Smooth muscle cell of the brain vasculature (primary cell): ENCODE measurements around the gene RTL10.

Experiments
- DNase-seq: peaks from one replicate; pipeline ENCODE4 v3.0.0-alpha.2; 2012; ENCODE audit warnings: low read depth, low spot score

Gene RTL10

DNA sequence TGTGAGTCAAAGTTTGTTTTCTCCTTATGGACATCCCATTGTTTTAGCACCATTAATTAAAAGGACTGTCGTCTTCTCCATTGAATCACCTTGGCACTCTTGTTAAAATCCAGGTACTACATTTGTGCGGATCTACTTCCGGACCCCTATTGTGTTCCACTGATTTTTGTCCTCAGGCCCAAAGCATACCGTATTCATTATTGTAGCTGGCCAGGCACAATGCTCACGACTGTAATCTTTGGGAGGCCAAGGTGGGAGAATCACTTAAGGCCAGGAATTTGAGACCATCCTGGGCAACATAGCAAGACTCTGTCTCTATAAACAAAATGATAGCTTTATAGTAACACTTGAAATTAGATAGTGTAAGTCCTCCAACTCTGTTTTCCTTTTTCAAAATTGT is 8.9 kb upstream of the RTL10 start:
- no peak for DNase-seq

DNA sequence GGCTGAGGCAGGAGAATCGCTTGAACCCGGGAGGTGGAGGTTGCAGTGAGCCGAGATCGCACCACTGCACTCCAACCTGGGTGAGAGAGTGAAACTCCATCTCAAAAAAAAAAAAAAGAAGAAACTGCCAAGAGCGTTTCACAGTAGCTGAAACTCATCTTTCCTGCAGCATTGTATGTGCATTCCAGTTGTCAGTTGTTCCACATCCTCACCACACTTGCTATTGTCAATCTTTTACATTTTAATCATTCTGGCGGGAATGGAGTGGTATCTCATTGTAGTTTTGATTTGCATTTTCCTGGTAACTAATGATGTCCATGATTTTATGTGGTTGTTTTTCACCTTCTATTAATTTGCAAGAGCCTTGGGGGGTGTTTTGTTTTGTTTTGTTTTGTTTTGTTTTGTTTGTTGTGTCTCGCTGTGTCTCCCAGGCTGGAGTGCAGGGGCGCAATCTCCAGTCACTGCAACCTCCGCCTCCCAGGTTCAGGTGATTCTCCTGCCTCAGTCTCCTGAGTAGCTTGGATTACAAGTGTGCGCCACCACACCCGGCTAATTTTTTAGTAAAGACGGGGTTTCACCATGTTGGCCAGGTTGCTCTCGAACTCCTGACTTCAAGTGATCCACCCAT is 8.1 kb upstream of the RTL10 start:
- no peak for DNase-seq

DNA sequence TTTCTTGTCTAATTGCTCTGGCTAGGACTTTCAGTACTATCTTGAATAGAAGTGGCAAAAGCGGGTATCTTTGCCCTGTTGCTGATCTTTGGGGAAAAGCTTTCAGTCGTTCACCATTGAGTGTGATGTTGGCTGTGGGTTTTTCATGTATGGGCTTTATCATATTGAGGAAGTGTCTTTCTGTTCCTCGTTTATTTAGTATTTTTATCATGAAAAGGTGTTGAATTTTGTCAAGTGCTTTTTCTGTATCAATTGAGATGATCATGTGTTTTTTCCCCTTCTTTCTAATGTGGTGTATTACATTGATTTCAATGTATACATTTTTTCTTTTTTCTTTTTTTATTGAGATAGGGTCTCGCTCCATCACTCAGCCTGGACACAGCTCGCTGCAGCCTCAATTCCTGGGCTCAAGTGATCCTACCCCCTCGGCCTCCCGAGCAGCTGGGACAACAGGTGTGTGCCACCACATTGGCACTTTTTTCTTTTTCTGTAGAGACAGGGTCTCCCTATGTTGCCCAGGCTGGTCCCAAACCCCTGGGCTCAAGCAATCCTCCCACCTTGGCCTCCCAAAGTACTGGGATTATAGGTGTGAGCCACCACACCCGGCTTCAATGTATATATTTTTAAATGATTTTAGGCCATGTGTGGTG is 5.3 kb upstream of the RTL10 start:
- no peak for DNase-seq

DNA sequence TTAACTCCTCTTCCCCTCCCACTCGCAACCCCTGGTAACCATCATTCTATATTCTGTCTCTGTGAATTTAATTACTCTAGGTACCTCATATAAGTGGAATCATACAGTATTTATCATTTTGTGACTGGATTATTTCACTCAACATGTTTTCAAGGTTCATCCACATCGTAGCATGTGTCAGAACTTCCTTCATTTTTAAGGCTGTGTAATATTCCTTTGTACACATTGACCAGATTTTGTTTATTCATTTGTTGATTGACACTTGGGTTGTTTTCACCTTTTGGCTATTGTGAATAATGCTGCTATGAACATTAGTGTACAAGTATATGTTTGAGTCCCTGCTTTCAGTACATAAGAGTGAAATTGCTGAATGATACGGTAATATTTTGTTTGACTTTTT is 2.7 kb upstream of the RTL10 start:
- DNase-seq = no peak

DNA sequence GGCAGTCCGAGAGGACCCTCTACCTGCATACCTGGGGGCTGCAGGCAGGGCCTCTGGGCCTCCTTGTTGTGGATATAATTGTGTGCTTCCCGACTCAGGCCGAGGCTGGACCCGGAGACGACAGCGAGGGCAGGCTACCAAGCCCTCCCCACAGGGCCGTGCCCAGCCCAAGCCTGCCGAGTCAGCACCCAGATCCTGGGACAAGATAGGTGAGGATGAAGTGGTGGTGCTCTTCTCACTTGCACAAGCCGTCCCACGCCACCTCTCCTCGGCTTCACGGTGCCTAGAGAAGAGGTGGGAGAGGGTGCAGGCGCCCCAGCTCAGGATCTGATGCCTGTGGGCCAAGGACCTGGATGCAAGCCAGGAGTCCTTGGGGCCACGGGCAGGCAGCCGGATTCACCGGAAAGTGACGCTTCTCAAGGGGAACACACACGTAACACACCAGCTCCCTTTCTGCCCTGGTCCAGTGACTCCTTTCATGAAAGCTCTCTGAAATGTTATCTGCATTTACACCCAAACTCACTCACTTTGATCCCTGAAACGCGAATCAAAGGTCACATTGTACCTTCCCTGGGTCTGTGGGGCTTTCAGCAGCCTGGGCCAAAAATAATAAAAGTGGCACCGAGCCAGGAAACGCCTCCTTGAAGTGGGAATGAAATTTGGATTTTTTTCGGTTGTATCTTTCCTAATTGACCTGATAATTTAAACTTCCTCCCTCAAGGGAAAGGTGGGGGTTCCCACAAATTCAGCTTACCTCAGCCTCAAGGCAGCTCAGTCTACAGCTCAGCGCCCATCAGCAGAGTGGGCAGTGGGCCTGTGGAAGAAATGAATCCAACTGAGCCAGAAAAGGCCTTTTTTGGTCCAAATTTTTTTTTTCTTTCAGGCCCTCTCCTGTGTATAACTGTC is 1.1 kb upstream of the RTL10 start:
- DNase-seq = no peak

DNA sequence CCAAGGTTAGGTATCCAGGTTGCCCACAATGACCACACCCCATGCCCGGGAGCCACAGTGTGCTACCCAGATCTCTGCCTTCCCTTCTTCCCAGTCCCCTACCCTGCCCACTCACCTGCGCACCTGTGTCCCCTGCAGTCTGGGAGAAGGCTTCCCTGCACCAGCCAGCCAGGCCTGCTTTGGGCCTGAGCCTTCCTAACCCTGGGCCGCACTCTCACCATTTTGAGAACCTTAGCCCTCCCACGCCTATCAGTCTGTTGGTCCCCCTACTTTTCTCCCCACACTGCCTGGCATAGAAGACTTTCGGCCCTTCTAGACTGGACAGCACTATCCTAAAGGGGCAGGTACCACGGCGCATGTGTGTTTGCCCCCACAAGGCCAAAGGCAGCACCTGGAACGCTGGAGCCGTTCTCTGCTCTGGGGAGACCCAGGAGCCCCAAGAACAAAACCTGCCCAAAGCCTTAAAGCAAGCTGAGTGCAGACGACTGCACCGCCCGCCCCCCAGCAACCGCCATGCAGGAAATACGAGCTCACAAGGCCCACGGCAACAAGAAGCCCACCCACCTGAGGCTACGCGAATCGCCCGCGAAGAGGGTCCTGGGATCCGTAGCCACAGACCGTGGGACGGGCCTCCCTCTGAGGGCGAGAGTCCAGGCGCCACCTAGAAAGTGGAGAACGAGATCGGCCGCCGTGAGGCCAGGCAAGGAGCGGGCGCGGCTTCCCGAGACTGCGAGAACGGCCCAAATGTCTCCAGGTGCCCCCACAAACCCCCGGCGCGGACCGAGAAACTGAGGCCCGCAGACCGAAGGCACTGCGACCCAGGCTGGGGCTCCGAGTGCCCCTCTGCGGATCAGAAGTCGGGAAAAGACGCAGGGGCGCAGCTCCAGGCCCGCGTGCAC is 546 bp downstream of the RTL10 start:
- no peak for DNase-seq

DNA sequence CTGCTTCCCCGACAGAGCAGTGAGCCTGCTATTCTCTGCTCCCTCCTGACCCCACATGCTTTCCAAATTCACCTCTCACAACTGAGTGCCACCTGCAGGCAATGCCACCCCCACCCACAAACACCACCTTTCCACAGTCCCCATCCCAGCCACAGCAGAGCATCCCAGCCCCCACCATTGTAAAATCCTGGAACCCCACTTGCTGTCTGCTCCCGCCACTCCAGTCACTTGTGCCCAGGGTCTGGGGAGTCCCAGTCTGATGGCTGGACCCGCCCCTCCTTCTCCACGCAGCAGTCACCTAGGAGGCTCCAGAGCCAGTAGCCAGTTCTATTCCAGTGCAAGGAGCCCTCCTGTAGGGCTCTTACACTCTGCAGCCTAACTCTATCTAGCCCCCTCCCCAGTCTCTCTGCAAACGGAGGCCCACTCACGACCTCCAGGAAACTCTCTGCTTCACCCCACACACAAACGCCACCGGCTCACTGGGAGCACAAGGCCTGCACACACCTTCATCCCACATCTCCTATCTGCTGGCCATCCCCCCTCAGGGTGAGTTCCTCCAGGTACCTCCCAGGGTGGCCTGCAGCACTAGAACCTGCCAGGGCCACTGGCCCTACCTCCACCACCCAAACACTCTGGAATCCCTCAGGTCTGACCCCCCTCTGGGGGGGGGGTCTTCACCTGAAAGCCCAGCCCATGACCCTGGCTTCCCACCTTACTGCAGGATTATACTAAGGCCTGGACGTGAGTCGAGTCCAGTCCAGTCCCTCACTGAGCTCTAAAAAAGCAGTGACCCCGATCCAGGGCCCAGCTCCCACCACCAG is 1.4 kb downstream of the RTL10 start:
- no peak for DNase-seq

DNA sequence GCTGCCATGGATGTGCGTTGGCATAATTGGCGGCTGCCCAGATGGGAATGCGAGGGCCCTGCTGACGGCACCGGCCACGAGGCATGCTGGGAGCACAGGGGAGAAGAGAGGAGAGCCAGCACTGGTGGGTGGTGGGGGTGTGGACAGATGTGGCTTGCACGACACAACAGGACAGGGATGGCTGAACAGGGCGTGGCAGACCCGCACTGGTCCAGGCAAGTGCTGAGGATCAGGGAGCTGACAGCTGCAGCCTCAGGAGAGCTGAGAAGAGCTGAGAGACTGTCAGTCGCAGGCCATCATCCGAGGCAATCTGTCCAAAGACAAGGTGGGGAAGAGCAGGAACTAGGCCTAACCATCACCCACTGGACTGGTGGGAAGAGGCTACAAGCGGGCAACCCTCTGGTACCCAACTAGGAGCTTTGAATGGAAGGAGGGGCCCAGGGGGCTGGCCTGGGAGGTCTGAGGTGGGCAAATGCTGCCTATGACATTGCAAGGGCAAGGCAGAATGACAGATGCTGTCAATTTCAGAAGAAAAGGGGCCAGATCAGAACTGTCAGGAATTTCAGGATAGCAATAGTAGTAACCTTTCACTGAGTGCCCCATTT is 2.4 kb downstream of the RTL10 start:
- DNase-seq = no peak

DNA sequence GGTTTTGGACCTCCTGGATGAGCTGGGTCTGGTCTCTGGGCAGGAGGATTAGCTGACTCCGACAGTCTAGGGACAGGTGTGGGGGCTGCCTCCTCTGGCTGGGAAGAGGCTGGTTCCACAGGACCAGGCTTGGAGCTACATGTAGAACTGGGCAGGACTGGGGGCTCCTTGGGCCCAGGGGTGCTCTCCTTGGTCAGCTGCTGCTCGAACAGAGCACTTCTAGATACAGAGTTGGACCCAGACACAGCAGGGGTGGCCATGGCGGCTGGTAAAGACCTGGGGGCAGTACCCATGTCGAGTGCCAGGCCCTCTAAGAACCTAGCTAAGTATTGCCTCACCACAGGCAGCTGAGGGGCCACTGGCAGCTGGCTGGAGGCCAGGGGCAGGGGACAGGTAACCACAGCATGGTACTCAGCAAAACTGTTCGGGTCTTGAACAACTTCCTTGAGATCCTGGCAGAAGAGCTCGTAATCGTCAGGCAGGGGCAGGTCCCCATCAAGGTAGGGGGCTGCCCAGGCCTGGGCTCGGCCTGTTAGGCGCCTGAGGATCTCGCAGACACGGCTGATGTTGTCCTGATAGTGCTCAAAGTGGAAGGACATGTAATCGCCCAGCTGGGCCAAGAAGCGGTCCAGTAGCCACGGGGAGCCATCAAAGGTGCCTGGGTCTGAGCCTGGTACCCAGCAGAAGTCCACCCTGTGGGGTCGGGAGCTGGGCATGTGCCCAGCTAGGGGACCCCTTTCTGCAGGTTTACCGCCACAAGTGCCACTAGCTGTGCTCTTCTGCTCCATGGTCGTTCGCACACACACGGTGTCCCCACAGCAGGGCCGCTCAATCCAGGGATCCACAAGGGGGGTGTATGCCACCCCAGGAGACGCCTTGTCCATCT is 3.1 kb downstream of the RTL10 start:
- DNase-seq = no peak

DNA sequence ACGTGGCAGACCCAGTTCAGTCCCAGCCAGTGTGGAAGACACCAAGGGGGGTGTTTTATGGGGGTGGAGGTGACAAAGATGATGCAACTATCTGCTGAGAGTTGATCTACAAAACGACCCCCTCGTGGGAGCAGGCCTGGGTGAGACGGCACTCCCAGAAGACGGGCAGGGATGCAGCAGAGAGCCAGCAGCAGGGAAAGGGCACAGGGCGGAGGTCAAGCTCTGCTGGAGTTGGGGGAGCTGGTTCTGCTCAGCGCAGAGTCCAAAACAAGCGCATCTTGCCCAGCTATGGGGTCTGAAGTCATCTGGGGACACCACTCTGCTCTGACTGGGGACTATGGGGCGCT is 3.9 kb downstream of the RTL10 start:
- DNase-seq = no peak

DNA sequence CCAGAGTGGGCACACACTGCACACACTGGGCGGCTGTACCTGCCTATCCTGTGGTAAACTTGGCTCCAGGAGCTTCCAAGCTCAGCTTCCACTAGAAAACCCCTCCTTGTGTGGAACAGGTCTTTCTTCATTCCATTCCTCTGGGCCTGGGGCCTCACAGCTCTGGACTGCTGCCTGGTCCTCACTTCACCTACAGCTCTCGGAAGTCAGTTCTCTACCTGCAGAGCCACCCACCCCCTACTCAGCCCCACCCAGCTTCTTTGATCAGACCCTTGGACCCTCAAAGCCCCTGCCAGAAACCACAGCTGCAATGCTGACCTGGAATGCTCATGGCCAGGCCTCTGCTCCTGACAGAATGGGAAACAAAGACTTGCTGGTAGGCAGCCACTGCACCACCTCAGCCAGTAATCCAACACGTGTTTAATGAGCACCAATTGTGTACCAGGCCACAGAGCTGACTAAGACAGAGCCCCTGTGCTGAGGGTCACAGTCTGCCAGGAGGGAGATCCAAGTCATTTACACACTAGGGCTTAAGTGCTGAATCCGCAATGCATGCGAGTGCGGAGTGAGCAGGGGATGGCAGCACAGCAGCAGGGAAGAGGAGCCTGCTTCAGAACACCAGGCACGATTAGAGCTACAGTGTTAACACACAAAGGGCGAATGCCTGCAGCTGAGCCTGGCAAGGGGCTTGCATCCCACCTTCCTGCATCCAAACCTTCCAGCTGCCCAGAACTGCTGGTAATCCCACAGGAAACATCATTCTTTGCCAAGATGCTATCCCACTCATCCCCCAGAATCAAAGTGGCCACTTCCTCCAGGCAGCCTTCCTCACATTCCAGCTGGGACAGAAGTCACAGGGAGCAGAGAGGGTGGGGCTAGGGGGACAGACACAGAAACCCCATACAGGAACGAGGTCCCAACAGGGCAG is 4.6 kb downstream of the RTL10 start:
- DNase-seq = no peak

DNA sequence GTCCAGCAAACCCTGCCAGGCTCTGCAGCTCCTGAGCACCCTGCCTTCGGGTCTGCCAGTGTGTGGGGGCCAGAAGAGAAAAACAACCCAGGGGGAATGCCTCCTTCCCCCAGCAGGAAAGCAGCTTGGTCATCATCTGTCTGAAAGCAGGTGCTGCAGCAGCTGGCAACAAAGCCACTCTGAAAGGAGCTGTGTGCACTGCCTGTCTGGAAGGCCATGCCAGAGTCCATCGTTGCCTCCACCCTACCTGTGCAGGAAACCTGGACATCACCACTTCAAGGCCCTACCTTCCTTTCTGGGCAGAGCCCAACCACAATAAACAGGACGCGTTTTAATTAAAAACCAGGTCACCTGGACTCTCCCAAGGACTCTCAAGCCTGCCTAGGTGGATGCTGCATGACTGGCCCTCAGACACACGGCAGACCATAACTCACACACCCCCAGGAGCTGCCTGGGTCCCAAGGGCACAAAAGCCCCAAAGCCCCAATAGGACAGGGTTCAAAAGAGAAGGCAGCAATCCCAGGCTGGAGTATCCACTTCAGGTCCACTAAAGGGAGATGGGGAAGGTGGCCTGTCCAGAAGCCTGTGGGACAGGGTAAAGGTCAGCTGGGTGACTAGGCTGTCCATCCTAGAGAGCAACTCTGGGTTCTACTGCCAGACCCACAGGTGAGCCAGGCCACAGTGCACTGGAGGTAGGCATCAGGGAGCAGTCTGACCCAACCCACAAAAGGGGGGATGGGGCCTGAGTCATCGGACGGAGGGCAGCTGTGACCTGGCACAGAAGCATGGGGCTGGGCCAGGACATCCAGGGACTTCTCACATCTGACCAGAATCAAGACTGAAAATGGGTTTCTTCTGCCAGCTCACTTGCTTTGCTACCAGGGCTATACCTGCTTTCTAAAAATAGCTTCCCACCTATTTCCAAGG is 6.1 kb downstream of the RTL10 start:
- no peak for DNase-seq

DNA sequence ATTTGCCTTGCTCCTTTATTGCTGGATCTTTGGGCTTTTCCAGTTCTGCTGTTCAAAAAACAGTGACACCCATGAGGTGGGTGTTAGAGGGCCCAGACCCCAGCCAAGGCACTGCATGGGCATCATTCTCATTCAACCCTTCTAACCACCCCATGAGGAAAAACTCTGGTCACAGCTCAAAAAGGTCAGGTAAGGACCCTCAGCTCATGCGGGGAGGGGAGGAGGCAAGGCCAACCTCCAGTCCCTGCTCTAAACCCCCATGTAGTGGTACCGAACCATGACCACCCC is 7.4 kb downstream of the RTL10 start:
- DNase-seq = no peak

DNA sequence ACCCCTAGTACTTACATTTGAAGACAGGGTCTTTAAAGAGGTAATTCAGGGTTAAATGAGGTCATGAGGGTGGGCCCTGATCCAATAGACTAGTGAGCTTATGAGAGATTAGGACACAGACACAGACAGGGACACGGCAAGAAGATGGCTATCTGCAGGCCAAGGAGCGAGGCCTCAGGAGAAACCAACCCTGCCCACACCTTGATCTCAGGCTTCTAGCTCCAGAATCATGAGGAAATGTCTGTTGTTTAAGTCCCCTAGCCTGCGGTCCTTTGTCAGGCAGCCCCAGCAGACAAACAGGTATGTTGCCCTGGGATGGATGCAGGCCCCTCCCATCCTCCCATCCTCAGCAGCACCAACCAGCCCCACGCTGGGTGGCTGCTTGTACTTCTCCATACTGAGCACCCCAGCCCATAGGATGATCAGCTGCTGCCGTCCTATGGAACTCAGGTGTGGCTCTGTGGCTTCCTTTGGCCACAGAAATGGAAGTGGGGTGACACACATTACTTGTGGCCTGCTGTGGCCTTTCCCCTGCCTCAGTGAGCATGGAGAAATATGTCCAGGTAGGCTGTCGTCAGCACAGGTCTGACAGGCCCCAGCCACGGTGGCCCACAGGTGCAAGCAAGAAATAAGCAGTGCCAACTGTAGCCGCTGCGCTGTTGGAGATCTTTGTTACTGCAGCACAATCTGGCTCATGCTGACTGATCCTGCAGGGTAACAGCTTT is 7.9 kb downstream of the RTL10 start:
- DNase-seq = no peak

DNA sequence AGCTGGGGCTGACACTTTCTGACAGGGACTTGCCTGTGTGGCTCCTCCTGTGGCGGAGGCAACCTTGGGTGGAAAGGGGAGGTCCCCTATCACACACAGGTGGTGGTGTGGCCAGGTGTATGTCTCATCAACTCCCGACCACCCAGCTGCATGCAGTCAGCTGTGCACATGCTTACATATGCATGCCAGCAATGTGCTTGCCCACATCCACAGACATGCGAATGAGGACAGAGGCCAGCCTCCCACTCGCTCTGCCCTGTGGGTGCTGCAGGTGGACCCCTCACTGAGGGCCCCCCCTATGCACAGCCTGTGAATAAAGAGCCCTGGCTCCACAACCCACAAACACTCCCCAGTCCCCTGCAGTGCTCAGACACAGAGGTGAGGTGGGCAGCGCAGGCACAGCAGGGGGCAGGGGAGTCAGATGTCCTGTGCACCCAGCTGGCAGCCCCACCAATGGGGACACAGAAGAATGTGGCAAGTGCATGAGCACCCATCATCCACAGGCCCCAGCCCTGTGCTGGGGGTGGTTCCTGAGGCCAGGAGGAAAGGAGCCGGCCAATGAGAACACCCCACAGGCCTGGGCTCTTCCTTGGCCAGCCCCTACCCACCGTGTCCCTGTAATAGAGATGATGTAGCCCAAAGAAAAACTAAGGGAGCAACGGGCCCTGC is 9.5 kb downstream of the RTL10 start:
- DNase-seq = no peak

DNA sequence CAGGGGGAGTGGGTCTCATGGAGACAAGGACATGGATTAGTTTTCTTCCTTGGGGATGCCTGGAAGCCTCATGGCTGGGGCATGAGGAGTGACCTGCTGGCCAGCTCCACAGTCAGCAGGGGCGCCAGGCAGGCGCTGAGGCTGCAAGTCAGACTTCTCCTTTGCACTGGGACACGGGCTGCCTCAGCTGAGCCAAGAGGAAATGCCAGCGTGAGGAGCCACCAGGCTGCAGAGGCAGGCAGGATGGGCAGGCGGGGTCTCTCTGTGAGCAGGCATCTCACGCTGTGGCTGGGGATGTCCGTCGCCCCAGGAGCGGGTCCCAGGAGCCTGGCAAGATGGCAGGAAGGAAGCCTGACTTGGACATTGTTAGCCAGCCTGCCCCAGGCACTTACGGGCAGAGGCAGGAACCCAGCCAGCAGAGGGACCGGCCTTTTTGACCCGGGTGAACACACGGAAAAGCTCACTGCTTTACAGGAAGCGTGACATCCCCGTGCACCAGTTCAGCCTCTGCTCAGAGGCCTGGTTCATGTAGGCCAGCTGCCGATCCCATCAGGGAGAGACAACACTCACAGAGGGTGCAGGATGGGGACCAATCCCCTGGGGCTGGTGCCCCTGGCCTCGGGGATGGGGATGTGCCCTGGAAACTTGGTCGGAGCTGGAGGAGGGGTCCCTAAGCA is 10.2 kb downstream of the RTL10 start:
- DNase-seq = peak; percentile 12
